HG03460 (cell line): Measurements from ENCODE around the gene CAMTA1.
"Not testable (repeated sequence)": the region's sequence is repeated elsewhere in the genome, so short reads cannot be mapped to it uniquely, and the experiment has no call there.

Experiments used
- ATAC-seq: cut with Tn5 transposase; IDR thresholded peaks from one replicate; pipeline ENCODE4 v1.9.1; 2021; ENCODE audit not compliant: unreplicated experiment

The CAMTA1 gene

DNA sequence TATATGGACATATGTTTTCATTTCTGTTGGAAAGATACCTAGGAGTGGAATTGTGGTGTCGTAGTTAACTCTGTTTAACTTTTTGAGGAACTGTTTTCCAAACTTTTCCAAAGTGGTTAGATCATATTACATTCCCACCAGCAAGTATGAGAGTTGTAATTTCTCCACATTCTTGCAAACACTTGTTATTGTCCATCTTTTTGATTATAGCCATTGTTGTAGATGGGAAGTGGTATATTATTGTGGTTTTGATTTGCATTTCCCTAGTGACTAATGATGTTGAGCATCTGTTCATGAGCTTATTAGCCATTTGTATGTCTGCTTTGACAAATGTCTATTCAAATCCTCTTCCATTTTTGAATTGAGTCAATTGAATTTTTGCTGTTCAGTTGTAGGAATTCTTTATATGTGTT is 19.8 kb downstream of the CAMTA1 start:
- ATAC-seq = no peak

DNA sequence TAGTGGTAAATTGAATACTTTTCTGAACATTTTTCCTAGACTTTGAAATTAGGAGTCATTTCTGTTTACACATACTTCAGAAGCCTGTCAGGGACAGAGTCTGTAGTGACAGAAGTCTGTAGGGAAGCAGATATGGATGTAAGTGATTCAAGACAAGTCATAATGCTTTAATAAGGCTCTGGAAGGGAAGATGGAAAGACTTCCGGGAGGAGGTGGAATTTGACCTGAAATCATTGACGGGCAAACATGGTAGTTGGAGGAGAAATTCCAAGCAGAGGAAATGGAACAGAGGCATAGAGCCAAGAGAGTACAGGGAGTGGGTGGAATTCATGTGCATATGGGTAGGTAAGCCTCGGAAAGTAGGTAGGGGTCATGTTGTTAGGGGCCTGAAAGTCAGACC is 22.5 kb downstream of the CAMTA1 start:
- ATAC-seq = no peak

DNA sequence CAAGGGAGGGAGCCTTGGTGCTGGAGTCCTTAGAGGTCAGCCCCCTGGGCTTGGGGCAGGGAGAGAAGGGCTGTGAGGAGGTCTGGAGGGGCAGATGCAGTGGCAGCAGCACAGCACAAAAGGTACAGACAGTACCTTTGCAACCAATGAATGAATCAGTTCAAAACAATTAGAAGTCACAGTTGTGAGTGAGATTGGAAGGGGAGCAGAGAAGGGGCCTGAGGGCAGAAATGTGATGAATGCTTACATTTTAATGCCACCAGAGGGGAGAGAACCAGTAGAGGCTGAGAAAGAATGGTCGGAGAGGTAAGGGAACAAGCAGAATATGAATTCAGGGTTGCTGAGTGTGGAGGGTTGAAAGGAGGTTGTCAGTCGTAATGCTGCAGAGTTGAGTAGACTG is 24.2 kb downstream of the CAMTA1 start:
- no peak for ATAC-seq

DNA sequence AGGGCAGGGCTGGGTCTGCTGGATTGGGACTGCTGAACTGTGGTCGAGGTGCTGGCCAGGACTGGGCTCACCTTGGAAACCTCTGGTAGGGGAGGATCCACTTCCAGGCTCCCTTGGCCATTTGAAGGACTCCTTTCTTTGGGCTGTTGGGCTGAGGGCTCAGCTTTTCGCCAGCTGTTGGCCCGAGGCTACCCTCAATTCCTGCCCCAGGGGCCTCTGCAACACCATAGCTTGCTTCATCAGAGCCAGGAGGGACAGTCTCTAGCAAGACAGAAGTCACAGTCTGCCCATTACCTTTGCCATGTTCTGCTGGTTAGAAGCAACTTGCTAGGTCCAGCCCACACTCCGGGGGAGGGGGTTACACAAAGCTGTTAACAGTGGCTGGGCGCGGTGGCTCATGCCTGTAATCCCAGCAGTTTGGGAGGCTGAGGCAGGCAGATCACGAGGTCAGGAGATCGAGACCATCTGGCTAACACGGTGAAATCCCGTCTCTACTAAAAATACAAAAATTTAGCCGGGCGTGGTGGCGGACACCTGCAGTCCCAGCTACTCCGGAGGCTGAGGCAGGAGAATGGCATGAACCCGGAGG is 25.0 kb downstream of the CAMTA1 start:
- ATAC-seq = not testable (repeated sequence)

DNA sequence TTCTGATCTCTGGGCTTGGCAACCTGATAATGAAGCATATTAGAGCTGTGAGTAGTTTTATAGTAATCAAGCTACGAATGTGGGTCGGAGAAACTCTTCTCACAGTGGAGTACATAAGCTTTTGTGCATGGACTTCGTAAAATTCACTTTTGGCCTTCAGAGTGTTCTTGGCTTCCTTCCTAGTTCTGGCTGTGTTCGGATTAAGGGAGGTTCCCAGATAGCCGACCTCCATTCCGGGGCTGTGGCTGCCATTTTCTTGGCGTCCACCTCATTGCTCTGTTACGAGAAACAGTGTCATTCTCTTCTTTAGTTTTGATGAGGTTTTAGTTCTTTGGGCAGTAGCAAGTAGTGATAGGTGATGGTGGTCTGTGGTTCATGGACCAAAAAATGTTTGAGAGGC is 26.3 kb downstream of the CAMTA1 start:
- no peak for ATAC-seq

DNA sequence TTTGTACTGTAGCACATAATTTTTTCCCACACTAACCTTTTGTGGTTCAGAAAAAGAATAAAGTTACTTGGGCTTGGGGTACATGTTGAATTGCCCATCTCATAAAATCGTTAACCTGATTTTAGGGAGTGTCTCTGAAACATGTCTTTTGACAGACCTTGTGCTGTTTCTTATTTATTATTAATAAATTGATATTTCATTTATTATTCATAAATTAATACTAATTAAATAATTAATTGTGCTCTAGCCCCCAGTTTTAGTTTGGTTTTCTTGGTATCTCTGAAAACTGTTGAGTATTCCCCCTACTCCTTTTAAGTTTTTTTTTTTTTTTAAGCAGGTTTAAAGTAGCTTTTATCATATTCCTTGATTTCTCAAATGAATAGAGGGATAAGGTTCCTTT is 27.9 kb downstream of the CAMTA1 start:
- no peak for ATAC-seq

DNA sequence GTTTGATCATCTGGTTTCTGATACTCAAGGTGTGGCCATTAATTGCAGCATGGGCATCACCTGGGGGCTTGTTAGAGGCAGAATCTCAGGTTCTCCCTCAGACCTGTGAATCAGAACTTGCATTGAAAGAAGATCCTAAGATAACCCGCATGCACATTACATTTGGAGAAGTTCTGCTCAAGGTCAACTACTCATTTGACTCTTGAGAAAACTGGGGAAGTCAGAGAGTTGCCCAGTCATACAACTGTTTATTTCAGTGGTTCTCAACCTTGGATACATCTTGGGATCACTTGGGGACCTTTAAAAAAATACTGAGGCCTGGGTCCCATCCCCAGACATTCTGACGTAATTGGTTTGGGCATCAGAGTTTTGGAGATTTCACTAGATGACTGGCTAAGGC is 30.5 kb downstream of the CAMTA1 start:
- ATAC-seq = no peak

DNA sequence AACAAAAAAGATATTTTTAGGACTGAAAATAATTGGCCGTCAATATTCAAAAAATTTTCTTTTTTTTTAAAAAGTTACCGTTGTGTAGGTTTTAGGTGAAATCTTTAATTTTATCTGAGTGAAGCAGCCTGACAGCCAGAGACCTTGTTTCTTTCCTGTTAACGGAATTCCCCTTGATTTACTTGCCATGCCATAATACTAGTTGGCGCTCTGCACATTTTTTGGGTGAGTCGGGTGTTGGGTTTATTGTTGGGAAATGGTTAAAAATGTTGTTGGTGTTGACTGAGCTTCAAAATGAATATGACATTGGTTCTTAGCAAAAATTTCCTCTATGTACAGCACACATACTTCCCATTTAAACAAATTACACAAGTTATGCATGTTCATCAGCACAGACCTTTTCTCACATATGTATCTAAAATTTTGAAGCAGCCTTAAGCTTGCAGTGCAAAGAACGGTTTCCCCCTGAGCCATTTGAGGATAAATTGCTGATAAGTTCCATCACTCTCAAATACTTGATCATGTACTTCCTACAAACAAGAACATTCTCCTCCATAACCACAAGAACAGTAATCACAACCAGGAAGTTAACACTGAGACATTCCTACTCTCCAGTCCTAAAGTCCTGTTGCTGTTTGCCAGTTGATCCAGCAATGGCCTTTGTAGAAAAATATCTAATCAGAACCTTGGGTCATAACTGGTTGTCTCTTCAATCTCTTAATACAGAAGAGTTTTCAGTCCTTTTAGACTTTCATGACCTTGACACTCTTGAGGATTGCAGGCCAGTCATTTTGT is 34.2 kb downstream of the CAMTA1 start:
- no peak for ATAC-seq

DNA sequence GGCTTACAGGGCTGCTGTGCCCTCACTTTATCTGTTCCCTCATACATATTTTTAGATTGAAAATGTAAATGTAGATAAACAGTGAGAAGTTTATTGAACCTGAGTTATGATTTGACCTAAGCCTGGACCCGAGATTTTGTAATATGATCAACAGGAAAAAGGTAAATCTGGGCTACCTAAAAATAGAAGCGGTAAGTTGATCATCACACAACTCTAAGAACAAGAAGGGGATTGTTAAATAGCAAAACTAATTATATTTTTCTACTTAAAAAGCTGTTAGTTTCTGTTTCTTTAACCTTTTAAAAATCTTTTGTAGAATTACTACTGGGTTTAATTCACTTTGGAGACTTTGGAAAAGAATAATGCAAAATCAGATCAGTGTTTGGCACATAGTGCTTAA is 35.6 kb downstream of the CAMTA1 start:
- ATAC-seq = no peak

DNA sequence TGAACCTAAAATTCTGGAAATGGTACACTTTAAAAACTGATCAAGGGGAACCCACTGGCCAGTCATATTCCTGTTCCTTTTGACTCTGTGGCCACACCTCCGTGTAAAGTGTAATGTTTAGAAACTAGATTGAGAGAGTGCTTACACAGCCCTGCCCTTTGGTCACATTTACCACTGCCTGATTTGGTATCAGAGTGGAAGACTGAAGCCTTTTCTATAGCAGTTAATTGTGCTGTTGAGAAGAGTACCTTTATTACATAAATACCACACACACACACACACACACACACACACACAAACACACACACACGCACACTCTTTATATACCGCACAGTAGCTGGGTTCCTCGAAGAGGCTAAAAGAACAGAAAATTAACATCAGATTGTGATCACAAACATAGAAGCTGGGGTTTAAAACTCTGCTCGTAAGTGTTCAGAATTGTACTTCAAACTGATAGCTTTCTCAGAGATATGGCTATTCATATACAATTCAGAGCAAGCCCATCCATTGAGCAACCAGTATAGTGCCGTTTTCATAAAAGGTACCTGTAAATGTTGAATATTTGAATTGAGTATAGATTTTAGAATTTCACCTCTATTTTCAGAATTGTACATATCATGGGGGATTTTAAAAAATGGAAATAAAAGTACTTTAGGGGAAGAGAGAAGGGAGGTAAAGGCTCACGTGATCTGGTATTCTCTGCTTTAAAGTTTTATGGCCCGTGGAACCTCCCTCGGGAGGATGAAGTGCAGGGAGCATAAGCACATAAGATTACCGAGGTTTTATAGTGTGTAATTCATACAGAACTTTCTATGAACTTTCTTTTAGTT is 37.5 kb downstream of the CAMTA1 start:
- peak; percentile 76 for ATAC-seq

DNA sequence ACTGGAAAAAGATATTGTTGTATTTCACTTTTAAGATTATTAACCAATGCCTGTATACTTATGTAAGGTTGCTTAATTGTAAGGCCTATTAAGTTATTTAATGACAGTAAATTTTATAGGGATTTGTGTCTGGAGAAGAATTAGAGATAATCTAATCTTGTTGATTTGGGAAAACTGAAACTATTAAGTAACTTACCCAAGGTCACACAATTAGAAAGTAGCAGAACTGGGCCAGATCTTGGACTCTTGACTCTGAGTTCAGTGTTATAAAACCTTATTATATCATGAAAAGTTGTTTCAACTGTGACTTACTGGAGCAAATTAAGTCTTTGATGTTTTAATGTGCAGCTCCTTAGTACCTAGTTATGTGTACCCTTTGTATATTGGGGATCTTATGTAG is 38.5 kb downstream of the CAMTA1 start:
- ATAC-seq = no peak

DNA sequence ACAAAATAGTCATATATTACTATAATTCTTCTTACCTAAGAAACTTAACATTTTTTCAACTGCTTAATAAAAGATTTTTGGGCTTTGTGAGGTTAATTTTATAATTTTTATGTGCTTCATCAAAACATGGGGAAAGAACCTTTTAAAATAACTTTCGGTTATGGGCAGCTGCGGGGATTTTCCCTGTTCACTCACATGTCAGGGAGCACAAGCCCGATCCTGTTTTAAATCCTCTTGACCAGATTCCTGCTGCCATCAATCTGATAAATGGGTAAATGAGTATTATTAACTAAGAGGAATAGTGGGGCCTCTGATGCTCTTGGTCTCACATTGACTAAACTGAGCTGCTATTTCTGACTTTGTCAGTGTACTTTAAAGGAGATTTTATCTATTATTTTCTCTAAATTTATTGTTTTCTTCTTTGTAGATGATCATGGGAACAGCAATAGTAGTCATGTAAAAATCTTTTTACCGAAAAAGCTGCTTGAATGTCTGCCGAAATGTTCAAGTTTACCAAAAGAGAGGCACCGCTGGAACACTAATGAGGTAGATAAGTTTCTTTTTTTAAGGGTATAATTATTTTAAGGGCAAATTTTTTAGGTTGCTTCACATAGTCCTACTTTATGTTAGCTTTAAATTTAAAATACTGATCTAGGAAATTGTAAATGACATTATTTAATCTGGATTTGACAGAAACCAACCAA is 39.6 kb downstream of the CAMTA1 start:
- no peak for ATAC-seq

DNA sequence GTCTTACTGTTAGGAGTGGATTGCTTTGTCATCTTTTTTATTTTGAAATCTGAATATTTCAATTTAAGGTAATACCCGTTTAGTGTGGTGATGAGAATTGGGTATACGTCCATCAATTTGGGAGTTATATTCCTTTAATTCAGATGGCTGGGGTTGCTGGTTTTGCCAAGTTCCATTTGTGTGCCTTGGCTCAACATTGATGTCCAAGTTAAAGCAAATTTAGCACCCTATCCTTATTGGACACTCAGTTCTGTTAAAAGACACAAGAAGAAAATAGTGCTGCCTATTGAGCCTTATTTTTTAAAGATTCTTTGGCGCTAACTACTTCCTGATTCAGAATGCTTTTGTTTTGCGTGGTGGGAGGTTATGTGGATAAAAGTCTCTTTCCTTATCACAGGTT is 40.6 kb downstream of the CAMTA1 start:
- no peak for ATAC-seq

DNA sequence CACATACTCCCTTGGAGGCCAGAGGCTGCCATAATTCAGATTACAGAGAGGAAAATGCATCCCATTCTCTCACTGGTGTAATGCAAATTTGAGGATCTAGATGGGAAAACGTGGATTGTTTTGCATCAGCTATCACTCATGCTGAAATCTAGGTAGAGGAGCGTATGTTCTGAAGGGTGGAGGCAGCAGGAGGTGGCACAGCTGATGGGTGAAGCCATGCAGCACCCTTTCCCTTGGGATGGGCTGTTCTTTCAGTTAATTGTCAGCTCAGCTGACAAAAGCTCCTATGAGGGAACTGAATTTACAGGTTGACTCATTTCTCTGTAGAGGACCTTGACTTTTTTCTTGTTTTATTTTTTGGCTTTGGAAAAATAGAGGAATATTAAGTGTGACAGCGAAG is 41.8 kb downstream of the CAMTA1 start:
- ATAC-seq = no peak

DNA sequence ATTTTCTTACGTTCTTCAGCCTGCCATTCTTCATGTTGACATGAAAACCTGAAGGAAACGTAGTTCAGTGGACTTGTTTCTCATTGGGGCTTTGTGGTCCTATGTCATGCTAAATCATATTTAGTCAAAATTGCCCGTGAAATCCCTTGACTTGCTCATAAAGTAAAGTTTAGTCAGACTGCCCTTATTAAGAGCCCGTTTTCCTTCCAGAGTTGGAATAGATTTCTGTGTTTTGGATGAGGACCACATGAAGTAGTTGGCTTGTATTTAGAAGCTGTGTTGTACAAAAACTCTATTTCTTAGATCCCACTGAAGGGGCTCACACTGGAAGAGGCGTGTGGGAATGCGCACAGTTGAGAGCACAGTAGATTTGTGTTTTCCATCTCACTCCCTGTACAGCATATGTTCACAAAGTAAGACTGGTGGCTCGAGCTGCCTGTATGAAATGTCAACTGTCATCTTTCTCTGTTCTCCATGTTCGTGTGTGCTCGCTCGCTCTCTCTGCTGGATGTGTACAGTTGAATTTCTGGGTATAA is 42.4 kb downstream of the CAMTA1 start:
- ATAC-seq = no peak

DNA sequence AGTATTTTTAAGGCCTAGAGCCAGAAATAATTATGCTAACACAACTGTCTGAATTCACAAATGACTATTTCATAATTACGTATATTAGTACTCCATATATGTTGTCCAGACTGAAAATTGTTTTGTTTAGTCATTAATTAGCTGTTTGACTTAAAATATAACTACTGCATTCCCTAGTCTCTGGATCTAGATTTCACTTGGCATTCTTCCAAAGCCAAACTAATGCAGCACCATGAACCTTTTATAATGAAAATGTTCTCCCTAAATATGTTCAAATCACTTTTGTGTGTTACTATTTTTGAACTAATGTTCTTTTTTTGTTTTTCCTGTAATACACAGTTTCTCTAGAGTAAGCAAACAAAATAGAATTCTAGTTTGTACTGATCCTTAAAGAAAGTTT is 46.1 kb downstream of the CAMTA1 start:
- ATAC-seq = no peak

DNA sequence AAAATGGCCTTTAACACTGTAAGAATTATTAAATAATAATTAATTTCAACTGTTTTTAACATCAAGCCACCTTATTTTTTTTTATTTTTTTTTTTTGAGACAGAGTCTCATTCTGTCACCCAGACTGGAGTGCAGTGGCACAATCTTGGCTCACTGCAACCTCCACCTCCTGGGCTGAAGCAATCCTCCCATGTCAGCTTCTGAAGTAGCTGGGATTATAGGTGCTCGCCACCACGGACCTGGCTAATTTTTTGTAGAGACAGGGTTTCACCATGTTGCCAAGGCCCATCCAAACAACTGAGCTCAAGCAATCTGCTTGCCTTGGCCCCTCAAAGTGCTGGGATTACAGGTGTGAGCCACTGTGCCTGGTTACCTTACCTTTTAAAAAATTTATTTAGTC is 46.8 kb downstream of the CAMTA1 start:
- ATAC-seq = not testable (repeated sequence)

DNA sequence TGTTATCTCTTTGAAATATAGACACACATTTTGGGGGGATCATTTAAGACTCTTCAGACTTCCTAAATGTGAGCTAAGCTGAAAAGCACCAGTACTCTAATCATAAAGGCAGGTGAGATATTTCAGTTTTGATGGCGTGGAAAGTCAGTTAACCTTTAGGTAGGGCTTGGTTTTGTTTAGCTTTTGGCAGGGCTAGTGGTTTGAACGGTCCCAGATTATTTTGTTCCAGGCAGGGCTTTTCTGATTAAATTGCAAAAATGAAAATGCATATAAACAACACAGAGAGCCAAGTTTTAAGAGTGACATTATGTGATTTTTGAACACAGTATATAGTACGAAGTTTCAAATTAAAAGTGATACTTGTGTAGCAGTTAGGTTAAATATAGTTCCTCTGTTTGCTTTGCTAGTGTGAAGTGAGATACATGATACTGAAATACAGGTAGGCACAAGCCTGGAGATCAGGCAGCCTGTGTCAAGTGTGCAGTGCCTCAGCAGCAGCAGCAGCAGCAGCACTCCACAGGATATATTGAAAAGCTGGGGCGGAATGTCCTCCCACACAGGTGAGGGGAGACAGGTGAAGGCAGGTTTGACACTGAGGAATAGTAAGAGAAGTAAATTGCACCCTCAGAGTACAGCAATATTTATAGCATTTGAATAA is 47.4 kb downstream of the CAMTA1 start:
- ATAC-seq = no peak

DNA sequence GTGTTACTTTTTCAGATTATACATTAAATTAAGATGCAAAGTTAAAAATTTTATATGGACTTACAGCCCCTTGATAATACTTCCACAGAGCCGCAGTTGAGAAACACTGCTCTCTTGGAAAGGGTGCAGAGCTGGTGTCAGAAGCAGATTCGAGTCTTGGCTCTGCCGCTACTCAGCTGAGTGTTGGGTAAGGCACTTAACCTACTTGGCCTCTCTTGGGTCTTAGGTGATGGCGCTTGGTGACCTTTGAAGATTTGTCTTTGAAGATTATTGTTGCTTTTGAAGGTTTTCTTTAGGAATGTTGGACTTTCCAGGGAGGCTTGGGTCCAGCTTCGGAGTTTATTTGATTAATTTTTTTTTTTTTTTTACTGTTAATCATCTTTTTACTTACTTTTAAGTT is 48.5 kb downstream of the CAMTA1 start:
- ATAC-seq = no peak

DNA sequence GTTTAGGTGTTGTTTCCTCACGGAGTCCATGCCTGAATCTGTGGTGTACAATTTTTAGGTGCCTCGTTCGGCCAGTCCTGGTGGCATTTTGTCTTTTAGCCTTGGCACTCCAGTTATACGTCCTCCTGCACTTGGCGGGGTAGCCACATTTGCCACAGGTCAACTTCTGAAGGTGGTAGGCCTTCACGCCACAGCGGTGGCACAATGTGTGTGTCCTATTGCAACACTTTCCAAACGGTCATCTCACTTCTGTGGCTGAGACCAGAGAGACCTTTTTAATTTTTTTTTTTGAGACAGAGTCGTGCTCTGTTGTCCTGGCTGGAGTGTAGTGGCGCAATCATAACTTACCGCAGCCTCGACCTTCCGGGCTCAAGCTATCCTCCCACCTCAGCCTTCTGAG is 49.1 kb downstream of the CAMTA1 start:
- no peak for ATAC-seq

DNA sequence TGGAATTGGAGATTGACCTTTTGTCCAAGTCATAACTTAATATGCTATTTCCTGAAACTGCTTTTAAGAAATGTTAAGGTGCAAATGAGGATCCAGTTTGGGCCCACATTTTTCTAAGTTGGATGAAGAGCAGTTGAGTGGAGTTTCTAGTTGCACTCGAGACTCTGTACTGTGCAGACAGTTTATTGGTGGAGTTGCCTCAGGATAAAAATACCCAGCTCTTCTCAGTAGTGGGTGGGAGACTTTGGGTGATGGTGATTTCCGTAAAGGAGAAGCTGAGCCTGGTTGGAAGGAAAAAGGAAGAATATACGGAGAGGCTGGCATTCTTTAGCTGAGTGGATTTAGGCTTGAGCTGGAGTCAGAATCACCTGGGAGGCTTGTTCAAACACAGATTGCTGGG is 49.9 kb downstream of the CAMTA1 start:
- ATAC-seq = no peak
